Measurements from ENCODE around the gene LRRC46.

LRRC46 gene

DNA sequence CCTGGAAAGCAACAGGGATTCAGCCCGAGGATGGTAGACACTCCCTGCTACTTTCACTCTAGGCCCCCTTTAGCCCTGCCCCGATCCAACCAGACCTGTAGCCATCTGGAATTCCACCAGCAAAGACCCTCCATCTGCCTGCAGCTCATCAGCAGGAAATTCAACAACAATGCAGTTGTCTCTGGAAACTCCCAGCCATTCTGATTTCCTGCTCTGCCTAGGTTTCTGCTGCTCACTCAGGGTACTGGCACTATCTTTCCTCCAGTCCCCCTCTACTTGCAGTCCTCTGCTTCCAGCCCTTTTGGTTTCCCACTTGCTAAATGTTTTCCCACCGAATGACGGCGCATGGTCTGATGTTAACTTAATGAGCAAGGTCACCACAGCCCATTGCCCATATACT is 22.1 kb downstream of the LRRC46 start:
- DNase-seq, result no peak

DNA sequence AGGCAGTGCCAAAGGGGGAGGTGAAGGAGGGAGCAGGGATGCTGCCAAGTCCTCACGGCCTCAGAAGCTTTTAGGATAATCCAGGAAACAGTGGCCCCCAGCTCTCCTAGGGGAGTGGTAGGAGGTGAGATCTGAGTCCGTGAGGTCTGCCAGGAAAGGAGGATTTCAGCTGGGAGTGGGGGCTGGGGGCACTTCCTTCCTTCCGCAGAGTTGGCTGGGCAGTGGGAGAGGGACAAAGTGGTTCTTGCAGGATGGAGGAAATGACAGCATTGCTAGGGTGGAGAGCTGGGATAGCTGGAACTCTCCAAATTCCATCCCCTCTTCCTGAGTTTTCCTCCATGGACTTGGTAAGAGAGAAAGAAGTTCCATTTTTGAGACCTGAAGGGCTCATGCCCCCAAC is 24.3 kb downstream of the LRRC46 start:
- DNase-seq, result no peak

DNA sequence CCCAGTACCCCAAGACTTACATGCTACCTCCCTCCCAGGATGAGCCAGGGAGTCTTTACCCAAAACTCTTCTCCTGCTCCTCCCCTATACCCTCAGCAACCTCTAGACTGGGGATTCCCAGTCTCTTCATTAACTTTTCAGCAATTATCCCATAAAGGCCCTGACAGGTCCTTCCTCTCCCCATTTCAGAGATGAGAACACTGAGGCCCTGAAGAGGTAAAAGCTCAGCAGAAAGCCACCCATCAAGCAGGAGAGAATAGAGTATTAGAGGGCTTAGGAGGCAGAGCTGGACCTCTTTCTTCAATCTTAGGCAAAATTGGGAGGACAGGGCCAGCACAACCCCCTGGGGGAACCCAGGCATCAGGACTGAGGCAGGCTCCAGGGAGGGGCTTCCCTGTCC is 25.4 kb downstream of the LRRC46 start:
- DNase-seq, result no peak

DNA sequence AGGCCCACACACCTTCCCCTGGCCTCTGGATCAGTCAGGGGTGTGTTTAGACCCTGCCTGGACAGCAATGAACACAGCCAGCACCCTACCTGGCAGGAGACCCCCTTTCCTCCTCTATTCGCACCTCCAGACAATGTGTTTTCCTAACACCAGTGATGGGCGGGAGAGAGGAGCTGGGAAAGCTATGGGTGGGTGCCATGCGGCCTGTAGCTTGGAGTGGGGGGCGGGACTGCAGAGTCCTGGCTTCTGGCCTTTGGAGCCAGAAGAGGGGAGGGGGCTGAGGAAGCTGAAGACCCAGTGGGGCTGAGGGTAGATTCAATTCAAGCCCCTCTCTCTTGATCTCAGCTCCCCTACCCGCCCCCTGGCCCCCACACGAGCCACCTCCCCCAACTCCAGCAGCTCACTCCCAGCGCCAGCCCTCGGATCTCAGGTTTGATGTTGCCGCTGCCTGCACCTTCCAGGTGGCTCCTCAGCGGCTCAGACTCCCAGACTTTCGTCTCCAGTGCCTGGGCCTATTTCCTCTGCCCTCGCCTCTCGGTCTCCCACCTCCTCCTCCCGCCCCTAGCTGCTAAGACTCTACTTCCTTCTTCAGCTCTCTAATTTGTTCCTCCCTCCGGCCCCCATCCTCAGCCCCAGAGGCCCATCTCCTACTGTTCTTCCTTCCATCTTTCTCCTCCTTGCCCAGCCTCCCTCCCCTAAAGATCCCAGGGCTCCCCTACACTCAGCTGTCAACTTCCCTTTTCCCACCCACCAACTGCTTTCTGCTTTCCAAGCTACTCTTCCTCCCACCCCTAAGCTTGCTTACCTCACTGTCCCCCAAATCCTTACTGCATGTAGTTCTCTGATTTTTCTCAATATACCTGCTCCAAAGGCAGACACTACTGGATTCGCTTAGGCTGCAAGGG is 26.3 kb downstream of the LRRC46 start:
- DNase-seq, result no peak

DNA sequence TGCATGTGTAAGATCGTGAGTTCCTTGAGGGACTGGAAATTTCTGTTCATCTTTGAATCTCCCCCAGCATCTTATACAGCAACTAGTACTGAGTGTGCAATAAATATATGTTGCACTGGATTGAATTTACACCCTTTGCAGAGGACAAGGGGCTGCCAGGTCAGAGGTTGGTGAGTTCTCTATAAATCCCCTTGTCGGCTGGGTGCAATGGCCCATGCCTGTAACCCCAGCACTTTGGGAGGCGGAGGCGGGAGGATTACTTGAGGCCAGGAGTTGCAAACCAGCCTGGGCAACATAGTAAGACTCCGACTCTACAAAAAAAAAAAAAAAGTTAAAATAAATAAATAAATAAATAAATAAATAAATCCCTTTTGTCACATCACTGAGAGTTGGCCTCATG is 28.9 kb downstream of the LRRC46 start:
- no peak for DNase-seq

DNA sequence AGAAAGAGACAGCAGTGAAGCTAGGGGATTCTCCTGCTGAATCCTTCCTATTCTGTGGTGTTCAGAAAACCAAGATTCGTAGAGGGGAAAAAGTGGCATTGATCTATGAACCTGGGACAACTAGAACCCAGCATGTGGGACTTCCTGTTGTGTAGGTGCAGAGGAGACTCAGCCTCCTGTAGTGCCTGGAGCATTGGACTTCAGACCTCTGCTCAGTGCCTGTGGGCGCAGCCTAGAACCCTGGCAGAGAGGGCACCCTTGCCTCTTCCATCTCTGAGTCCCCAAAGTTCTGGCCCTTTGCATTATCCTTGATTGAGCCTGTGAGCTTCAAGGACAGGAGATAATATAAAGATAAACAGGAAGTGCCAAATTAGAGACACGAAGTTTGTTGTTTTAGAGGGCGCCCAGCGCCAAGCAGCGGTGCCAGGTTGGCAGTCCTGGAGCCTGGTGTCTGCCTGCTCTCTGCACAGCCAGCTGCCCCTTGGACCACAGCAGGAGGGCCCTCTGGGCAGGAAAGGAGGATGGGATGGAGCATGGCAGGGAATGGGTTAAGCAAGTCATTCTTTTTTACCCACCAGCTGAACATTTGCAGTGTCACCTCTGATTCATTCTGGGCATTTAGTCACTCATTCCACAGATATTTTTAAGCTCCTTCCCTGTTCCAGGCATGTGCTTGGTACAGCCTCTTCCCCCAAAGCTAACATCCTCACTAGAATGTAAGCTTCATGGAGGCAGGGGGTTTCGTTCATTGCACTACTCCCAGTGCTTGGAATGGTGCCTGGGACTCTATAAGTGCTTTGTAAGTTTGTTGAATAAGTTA is 31.4 kb downstream of the LRRC46 start:
- DNase-seq, result no peak

DNA sequence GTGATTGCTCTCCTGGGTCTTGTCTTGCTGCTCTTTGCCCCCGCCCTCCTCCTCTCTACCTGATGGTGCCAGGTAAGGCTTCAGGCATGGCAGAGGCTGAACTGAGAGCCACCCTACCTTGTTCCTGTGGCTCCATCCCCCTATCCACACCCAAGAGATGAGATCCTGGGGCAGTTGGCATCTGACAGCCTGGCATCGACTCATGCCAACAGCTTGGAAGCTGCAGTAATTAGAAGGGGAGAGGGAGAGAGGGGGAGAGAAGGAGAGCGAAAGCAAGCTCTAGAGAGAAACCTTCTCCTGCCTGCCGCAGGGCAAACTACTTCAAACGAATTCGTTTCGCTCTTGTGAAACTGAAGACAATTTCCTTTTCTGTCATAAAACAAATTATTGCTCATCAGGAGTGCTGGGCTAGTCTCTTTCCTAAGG is 33.3 kb downstream of the LRRC46 start:
- no peak for DNase-seq

DNA sequence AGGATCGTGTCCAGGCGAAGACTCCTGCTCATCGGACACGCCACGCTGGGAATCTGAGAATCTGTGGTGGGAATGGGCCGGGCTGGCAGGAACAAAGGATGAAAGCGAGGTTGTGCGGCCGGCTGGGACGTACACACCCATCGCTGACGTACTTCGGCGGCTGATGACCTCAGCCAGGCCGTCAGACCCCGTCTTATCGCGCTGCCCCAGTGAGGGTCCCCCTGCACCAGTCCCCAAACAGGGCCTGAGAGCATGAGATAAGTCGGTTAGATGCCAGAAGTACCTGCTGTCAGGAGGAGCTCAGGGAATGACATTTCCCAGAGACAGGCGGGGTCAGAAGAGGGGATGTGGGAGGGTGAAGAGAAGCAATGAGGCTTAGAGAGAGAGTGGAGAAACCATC is 35.5 kb downstream of the LRRC46 start:
- no peak for DNase-seq

DNA sequence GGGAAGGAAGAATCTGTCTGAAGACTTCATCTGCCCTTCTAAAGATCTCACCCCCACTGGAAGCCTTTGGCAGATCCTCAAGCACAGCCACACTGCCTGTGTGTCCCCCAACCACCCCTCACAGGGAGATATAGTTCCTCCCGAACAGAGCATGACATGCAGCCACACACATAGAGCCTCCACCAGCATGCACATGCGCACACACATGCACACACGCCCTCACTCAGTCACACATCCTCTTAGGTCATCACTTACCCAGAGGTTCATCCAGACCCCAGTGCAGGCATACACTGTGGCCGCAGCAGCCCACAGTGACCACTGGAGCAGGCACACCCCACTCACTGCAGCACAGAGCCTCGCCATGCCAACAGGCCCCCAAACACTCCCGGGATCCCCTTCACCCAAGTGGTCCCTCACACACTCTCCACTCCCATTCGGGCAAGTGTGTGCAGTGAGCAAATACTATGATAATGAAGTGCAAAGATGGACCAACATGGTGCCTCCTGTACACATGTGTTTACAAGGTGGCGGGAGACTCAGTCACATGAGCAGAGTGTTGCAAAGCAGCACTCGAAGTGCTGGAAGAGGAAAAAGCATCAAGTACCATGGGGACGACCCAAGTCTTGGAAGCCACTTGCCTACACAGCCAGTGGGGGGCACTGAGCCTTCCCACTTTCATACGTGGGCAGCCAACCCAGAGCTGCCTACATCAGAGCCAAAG is 36.5 kb downstream of the LRRC46 start:
- no peak for DNase-seq

DNA sequence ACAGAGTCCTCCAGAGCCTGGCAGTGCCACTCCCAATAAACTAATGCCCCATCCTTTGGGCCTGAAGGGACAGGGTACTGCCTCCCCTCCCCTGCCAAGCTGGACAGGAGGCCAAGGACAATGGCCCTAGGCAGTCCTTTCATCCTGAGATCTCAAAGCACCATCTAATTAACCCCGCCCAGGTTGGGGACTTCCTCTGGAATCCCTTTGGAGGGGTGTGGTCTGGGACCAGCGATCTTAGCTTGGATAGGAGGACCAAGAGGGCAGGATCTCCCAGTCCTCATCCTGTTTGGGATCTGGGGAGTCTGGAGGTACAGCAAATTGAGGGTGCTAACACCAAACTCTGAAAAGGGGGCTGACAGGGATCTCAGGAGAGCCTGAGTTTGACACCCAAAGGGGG is 37.6 kb downstream of the LRRC46 start:
- no peak for DNase-seq

DNA sequence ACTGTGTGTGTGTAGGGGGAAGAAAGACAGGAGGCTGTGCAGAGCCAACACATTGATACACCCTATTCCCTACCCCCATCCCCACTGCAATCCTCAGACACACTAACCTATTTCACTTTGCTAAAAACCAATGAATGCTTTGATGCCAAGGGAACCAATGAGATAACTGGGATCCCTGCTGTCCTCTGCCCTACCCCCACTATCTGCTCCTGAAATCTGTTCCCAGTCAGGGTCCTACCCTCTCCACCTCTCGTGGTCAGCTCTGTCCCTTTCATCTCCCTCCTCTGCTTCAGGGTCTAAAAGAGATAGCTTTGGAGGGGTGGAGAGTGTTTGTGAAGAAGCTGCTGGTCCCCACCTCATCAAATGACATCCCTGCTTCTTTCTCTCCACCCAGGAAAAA is 38.6 kb downstream of the LRRC46 start:
- DNase-seq, result no peak

DNA sequence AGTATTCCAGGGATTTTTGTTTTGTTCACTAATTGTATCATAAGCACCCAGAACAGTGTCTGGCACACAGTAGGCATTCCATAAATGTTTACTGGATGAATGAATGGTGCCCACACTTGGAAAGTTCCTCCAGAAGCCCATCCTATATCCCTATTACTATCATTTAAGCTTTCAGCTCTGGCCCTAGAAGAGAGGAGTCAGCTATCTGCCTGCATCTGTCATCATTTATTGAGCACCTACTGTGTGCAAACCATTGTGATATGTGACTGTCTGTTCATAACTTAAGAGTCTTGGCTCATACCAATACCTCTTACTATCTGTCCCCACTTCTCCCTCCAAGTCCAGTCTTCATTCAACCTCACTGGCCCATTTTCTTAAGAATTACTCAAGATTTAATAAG is 39.6 kb downstream of the LRRC46 start:
- DNase-seq, result no peak

DNA sequence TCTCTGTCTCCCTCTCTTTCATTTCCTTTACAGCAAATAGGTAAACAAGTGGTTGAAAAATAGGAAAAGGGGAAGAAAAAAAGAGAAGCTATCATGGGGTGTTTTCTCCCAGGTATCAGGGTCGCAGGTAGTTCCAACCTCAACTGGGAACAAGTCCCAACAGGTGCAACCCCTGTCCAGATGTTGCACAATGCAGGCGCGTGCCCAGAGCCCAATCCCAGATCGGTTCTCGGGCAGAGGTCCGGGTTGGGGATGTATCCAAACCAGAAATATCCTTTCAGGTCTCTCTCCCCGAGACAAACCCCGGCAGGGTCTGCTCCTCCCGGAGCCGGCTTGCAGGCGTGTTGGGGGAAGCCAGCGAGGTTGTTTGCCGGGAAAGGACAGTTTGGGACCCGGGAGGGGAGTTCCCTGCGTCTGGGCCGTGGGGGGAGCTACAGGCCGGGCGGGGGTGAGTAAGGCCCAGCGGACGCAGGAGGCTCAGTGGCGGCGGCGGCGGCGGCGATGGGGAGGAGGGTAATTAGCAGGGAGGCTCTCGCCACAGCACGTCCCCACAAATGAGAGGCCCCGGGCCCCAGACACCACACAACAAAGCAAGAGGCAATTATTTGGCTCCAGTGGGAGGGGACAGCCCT is 40.7 kb downstream of the LRRC46 start:
- no peak for DNase-seq

DNA sequence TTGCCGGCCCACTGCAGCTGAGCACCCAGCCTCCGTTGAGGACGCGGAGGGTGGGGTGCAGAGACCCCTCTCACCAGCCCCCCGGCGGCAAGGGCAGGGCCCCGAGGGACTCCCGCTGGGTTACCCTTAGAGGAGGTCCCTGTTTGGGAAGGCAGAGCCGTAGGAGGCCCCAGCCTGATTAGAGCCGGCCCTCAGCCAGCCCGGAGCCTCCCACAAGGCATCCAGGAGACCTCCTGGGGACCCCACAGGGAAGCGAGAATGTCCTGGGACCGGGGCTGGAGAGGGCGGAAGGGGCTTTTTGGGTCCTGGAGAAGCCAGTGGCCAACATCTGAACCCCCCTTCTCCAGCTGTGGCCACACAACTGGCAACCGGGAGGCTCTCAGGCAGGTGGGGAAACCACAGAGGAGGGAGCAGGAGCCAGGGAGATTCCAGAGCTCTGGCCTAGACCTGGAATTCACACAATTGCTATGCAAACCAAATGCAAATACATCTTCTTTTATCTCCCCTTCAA is 41.2 kb downstream of the LRRC46 start:
- no peak for DNase-seq

DNA sequence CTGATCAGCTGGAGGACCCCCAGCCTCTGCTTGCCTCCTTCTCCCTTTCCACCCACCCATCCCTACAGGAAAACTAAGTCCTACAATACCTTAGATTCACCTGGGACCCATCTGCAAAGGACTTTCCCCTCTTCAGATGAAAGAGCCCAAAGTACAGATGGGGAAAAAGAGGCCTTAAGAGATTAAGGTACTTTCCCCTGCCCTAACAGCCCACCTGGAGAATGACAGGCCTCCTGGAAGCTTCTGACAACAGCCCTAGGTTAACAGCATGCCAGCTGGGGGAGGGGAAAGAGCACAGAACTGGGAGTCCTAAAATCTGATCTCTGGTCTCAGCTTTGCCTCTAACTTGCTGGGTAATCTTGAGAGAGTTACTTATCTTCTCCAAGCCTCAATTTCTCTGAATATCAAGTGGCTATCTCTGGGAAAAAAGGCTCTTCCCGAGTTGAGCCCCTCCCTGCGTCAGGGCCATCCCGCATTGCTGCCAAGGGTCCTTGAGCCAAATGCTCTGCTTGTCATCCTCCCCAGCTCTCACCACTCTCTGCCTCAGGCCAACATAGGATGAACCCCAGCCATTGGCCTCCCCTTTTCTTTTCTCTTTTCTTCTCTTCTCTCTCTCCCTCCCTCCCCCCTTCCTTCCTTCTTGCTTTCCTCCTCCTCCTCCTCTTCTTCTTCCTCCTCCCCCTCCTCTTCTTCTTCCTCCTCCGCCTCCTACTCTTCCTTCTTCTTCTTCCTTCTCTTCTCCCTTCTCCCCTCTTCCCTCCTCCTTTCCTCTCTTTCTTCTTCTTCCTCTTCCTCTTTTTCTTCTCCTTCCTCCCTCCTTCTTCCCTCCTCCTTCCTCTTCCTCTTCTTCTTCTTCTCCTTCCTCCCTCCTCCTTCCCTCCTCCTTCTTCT is 42.0 kb downstream of the LRRC46 start:
- no peak for DNase-seq

DNA sequence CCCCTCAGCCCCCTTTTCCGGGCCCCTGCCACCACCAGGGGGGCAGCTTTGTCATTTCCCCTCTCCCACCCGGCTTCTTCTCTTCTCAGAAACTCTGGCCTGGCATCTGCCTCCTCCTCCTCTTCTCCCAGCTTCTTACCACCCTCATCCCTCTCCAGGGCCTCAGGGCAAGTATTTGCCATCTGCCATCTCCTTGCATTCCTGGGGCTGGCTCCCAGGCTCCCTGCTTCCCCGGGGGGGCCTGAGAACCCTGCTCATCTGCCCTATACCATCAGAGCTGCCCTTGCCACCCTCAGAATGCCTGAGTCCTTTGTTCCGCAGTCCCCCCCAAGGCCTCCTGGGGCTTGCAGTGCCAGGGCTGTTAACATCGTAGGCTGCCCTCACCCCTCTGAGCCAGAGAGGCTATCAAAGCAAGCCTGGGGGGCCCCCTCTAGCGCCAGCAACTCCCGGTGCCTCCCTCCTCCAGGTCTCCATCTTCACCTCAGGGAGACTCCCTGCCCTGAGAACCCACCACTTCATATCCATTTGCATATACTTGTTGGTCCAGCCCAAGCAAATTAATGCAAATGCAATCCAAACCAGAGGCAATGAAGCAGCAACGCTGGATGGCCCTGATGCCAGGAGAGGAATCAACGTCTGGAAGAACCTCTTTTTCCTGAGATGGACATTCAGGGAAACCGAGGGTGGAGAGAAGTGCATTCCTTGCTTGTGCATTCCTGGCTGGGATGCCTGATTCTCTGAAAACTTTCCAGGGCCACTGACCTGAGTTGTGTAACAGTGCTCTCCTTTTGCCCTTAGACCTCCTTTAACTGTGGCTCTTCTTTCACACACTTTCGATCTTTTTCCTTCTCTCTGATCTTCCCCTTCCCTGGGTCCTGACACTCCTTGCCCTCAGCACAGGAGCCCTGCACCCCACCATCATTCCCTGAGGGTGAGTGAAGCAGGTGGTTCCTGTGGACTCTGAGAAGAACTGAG is 43.8 kb downstream of the LRRC46 start:
- no peak for DNase-seq

DNA sequence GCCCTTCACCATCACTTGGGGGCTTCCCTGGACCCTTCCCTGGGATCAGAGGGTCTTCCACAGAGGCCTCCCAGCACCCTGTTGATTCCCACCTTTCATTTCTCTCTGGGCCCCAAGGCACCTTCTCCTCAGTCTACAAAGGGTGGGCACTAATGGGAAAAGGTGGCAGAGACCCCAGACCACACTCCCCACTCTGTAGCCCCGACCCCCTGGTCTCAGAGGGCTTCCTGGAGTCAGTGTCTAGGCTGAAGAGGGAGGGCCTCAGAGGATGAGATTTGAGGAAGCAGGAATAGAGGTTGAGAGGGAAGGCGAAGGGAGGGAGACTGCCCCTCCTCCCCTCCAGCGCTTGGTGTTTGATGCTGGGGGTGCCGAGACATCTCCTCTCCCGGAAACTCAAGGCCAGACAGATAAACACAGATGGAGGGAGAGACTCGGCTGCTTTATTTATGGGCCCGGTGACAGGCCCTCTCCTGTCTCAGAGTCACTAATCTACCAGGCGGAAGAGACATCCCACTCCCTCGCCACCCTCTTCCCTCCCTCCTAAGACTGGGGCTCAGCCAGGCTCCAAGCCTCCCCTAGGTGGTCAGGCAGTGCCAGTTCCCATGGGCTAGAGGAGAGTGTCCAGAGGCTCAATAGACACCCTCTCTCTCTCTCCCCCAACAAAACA is 46.0 kb downstream of the LRRC46 start:
- no peak for DNase-seq

DNA sequence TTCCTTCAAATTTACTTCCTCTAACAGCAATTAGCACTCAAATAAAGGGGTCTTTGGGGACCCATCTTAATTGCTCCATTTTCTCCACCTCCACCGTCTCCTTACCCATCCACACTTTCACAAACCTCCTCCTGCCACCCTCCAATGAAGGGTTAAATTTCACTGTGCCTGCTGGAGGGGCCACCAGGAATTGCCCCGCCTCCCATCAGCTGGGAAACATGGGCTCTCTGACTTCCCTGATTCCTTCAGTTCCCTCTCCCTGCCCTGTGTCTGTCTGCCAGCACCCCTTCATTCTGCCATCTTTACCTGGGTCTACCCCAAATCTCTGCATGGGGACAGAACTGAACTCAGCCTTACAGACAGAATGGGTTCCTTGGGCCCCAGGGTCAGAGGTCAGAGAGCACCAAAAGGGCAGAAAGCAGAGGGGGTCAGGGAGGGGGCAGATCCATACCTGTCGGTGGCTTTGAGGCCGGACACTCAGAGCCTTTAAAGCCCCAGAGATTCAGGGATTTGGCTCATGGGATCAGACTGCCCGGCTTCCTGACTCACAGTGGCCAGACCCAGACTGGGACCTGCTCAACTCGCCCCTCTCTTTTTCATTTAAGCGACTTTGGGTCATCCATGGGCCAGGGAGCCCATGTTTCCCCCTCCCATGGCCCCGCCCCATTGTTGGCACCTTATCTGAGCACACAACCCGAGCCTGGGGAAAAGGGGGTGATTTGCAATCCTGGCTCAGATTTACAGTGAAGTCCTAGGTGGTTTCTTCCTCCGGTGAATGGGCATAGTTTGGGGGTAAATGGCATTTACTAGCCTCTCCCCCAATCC is 46.9 kb downstream of the LRRC46 start:
- DNase-seq, result no peak

DNA sequence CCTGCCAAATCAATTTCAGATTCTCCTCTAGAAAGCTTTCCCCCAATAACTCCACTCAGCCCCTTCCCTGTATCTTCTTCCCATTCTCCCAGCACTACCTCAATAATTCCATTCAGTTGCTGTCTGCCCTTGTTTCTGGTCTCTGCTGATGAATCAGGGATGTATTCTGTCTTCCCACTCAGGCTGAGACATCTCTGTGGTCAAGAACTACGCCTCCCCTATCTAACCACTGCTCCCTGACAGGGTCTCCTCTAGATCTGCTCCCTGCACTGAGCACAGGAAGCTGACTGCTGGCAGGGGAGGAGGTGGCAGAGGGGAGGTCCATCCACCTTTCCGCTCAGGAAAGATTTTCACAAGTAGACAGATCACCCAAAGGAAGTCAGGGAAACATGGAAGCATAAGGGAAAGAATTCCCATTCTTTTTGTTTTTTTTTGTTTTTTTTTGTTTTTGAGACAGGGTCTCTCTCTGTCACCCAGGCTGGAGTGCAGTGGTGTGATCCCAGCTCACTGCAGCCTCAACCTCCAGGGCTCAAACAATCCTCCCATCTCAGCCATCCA is 47.6 kb downstream of the LRRC46 start:
- DNase-seq, result no peak
